Spleen (tissue), 11 donors: Measurements from ENCODE around the gene GCNA. TPM values are rescaled to one million over a fixed set of nuclear protein-coding genes. Genes with fewer than 3 reads are reported as not detected.
"Not testable (repeated sequence)": the region's sequence is repeated elsewhere in the genome, so short reads cannot be mapped to it uniquely, and the experiment has no call there.

Source experiments
- DNase-seq: peaks from one replicate; pipeline ENCODE4 v3.0.0-alpha.2; 2020
- H3K27ac ChIP-seq, 8 donors: fragments of 200-600 bp; sonication (generic) in 7 of 8; 1 replicate in 4 of 8; 2 replicates in 4 of 8; pipeline versions ENCODE4 v1.5.0 to v1.8.0; 2016 to 2021; ENCODE audit warnings: inconsistent platforms in 4 of 8, mild to moderate bottlenecking in 4 of 8, moderate library complexity in 1 of 8
- H3K27me3 ChIP-seq, 7 donors: fragments of 200-600 bp; sonication (generic) in 6 of 7; replicated peaks in 1 of 7; 1 replicate in 4 of 7; 2 replicates in 3 of 7; pipeline versions ENCODE4 v1.5.0 to v1.8.0; 2016 to 2021; ENCODE audit warnings: inconsistent platforms in 3 of 7, mild to moderate bottlenecking in 1 of 7
- H3K36me3 ChIP-seq, 6 donors: fragments of 200-600 bp; sonication (generic) in 5 of 6; 1 replicate in 4 of 6; 2 replicates in 2 of 6; pipeline versions ENCODE4 v1.5.0 to v1.8.0; 2016 to 2021; ENCODE audit warnings: inconsistent platforms in 2 of 6
- H3K4me1 ChIP-seq, 6 donors: fragments of 200-600 bp; sonication (generic) in 5 of 6; 1 replicate in 3 of 6; 2 replicates in 3 of 6; pipeline versions ENCODE4 v1.5.0 to v1.8.0; 2016 to 2021; ENCODE audit warnings: inconsistent platforms in 3 of 6
- H3K4me3 ChIP-seq, 8 donors: fragments of 200-600 bp; sonication (generic) in 7 of 8; 1 replicate in 4 of 8; 2 replicates in 4 of 8; pipeline versions ENCODE4 v1.5.0 to v1.8.0; 2016 to 2021; ENCODE audit warnings: inconsistent platforms in 4 of 8, mild to moderate bottlenecking in 4 of 8, moderate library complexity in 2 of 8
- H3K9me3 ChIP-seq, 8 donors: fragments of 200-600 bp; sonication (generic) in 7 of 8; 1 replicate in 4 of 8; 2 replicates in 4 of 8; pipeline versions ENCODE4 v1.5.0 to v1.8.0; 2016 to 2021; ENCODE audit warnings: inconsistent platforms in 4 of 8
- CTCF ChIP-seq, 11 experiments: fragments of 200-600 bp in 7 of 11; fragments of 450-650 bp in 4 of 11; sonication (generic) in 4 of 11; IDR thresholded peaks in 8 of 11; conservative IDR thresholded peaks in 3 of 11; 1 replicate in 7 of 11; 2 replicates in 4 of 11; pipeline versions ENCODE4 v1.4.0 to v1.8.0; 2016 to 2021; ENCODE audit warnings: antibody characterized with exemption in 11 of 11, inconsistent platforms in 4 of 11, mild to moderate bottlenecking in 1 of 11
- POLR2A ChIP-seq, 3 donors: fragments of 450-650 bp; IDR thresholded peaks; one replicate each; pipeline ENCODE4 v1.5.1; 2017; ENCODE audit warnings: antibody characterized with exemption in 3 of 3, mild to moderate bottlenecking in 1 of 3
- POLR2AphosphoS5 ChIP-seq, 3 donors: sonication (generic); formaldehyde crosslinking; IDR thresholded peaks; one replicate each; pipeline ENCODE4 v1.5.1; 2017; ENCODE audit warnings: antibody characterized with exemption in 3 of 3
- WGBS, 5 donors: extraction: QIAGEN DNeasy Blood & Tissue Kit in 3 of 5; methylation state at CpG; one replicate each; pipeline versions ENCODE4 v1.1.5 to v1.1.7; 2013 to 2018; 5-methylcytosine and 5-hydroxymethylcytosine counted together
- intact Hi-C: fragments of 100-400 bp; cut with DNase I; formaldehyde crosslinking; loops from one replicate; pipeline ENCODE4 v1.15.0; 2023; ENCODE audit warnings: low total_unique reads
- polyA plus RNA-seq, 3 donors: library from polyadenylated mRNA; stranded (reverse); fragments of 200-250 nt; gene quantifications; one replicate each; pipeline ENCODE4 v1.2.1, GENCODE V29; 2013
- total RNA-seq, 7 donors: library from RNA; depleted of rRNA in 3 of 7; stranded (reverse); fragments of >200 nt in 3 of 7; fragmentation: NEBNext Ultra II Directional in 4 of 7; extraction: Animal tissue kit (Norgen Biotek cat#: 25700) in 4 of 7; gene quantifications; one replicate each; pipeline versions ENCODE4 v1.1.0 to v1.2.1, GENCODE V29; 2016 to 2021
- donor health status: healthy with polysubstance abuse.
- donor health status: DM: no; HTN: no; CAD: no; lungs with moderate emphysema.
- donor health status: DM: no; HTN: no; CAD: no.
- donor health status: Bipolar disorder and iron deficiency.
- donor health status: healthy.
- donor health status: DM: no; HTN: no; CAD: no.
- donor health status: DM: yes; HTN: yes; CAD: no.

Gene GCNA
- total and polyA plus RNA-seq, 10 donors, result 1.8 to 12.8 (median 3.8) TPM

DNA sequence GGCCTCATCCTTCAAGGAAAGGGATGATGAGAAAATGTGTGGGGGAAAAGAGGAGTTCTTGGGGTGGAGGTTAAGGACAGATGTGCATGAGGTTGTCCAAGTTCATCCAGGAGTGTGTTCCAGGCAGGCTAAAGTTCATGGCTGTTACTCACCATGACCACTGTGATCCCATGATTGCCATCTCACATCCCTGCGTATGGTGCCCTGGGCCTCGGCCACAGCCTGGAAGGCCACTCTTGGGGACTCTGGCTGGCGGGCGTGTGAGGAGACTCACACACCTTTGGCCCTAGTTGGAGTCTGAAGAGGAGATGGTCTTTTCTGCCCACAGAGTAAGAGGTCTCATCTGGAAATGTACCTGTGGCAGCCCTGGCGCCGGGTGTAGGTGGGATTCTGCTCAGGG, 81.7 kb downstream of the GCNA start:
- 82 to 94% (median 93%) methylated on average over 2 to 6 of the region's 6 CpGs; no CpG with 5 or more reads in 1 of the 5 donors for WGBS, 5 donors
- no peak overlapping the region for H3K27ac ChIP-seq
- H3K36me3 ChIP-seq, result no peaks in the 10 kb centered on the region
- peaks cover 0 to 5% (median 0%) of the 10 kb centered on the region in 6 donors for H3K4me1 ChIP-seq
- TF ChIP-seq POLR2AphosphoS5 (IDR thresholded peaks at IDR 0.05) (no peak), POLR2A (IDR thresholded peaks at IDR 0.05) (no peak), CTCF (IDR thresholded peaks at IDR 0.05 in 8 of 11, conservative IDR thresholded peaks at IDR 0.05 in 3 of 11) (no peak)
- H3K27me3 ChIP-seq, result peaks cover 0 to 2% (median 0%) of the 10 kb centered on the region in 7 donors
- H3K9me3 ChIP-seq, result no peaks in the 10 kb centered on the region
- intact Hi-C loops, result no loop called here
- DNase-seq, result no peak
- no peak overlapping the region for H3K4me3 ChIP-seq

DNA sequence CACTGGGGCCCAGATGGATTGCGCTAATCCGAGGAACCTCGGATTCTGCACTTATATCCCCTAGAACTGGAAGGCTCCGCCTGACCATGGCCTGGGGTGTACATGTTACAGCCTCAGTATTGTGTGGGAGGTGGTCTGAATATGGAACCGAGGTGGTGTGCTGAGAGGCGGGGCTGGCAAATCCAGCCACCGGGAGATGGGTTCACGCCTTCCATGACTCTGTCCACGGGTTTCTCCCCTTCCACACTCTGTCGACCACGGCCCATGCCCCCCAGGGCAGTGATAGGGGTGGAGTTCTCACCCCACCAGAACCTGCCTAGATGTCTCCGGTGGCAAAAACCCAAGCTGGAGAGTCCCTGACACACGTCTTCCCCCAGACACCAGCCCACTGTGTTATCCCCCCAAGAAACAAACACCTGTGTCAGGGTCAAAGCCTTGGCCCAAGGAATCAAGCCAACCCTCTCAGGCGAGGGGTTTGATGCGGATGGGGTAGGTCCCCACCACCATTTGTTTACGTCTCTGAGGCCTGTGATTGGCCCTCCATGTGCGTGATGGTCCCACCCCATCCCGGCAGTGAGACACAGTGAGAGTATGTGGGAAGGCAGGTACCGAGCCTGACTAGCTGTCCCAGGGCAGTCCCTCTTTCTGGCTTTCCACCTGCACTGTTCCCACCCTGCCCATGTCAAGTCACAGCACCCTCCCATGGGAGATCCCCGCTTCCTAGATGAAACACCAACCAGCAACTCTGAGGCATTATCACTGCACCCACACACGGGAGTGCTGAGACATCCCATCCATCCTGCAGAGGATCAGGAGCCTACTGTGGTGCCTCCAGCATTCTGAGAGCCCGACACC, 82.6 kb downstream of the GCNA start:
- Histone ChIP-seq H3K9me3 (no peaks in the 10 kb centered on the region), H3K27me3 (peaks cover 0 to 2% (median 0%) of the 10 kb centered on the region in 7 donors), H3K36me3 (no peaks in the 10 kb centered on the region), H3K4me1 (peaks cover 0 to 5% (median 0%) of the 10 kb centered on the region in 6 donors), H3K27ac (no peak overlapping the region), H3K4me3 (no peak overlapping the region)
- TF ChIP-seq POLR2A (IDR thresholded peaks at IDR 0.05), result no peak
- DNase-seq, result no peak
- intact Hi-C loops, result no loop called here
- whole genome bisulfite sequencing, 5 donors, result 77 to 94% (median 83%) methylated on average over 15 to 22 of the region's 22 CpGs

GRCh38 chrX:71661919-71662318, 83.7 kb downstream of the GCNA start:
- H3K27ac ChIP-seq, result no peak overlapping the region
- H3K9me3 ChIP-seq, result no peaks in the 10 kb centered on the region
- H3K27me3 ChIP-seq, result peaks cover 0 to 2% (median 0%) of the 10 kb centered on the region in 7 donors
- DNase-seq, result no peak
- peaks cover 0 to 5% (median 0%) of the 10 kb centered on the region in 6 donors for H3K4me1 ChIP-seq
- TF ChIP-seq POLR2A (IDR thresholded peaks at IDR 0.05), result no peak
- no peak for TF ChIP-seq CTCF (IDR thresholded peaks at IDR 0.05 in 8 of 11, conservative IDR thresholded peaks at IDR 0.05 in 3 of 11)
- TF ChIP-seq POLR2AphosphoS5 (IDR thresholded peaks at IDR 0.05), result no peak
- H3K36me3 ChIP-seq, result no peaks in the 10 kb centered on the region
- no peak overlapping the region for H3K4me3 ChIP-seq
- 75 to 91% (median 89%) methylated on average over 6 to 12 of the region's 12 CpGs for whole genome bisulfite sequencing, 5 donors
- intact Hi-C loops, result no loop called here

GRCh38 chrX:71662654-71663053, 84.4 kb downstream of the GCNA start:
- H3K4me3 ChIP-seq, H3K27me3 ChIP-seq, H3K27ac ChIP-seq, H3K4me1 ChIP-seq, intact Hi-C loops, DNase-seq, H3K9me3 ChIP-seq, H3K36me3 ChIP-seq: not testable (repeated sequence)
- WGBS, 5 donors, result 0 to 55% (median 20%) methylated on average over 1 to 11 of the region's 11 CpGs

Other genes starting within 250 kb of the GCNA start
- 10 to 100 TPM; 55.7 to 84.3 (median 70.4) TPM for gene TAF1, start 212.1 kb upstream of the GCNA start, total RNA-seq
- gene TAF1, start 212.1 kb upstream of the GCNA start, polyA plus RNA-seq, result 10 to 100 TPM in 1 of 3 donors, 1 to 10 TPM in 2; 7.0 to 14.2 (median 8.1) TPM
- 100 to 1,000 TPM; 216 to 393 (median 242) TPM for gene OGT, start 45.3 kb upstream of the GCNA start, total RNA-seq
- gene OGT, start 45.3 kb upstream of the GCNA start, polyA plus RNA-seq, result 100 to 1,000 TPM in 1 of 3 donors, 10 to 100 TPM in 2; 76.8 to 101 (median 87.3) TPM
- gene CXCR3, start 40.1 kb downstream of the GCNA start, total RNA-seq, result 1 to 10 TPM; 5.6 to 9.4 (median 8.5) TPM
- 10 to 100 TPM in 1 of 3 donors, 1 to 10 TPM in 2; 4.4 to 13.9 (median 6.4) TPM for gene CXCR3, start 40.1 kb downstream of the GCNA start, polyA plus RNA-seq
- not detected for gene CXorf49, start 139.8 kb downstream of the GCNA start, total RNA-seq
- not detected for gene CXorf49, start 139.8 kb downstream of the GCNA start, polyA plus RNA-seq
- not detected for gene CXorf49B, start 184.9 kb downstream of the GCNA start, total RNA-seq
- gene CXorf49B, start 184.9 kb downstream of the GCNA start, polyA plus RNA-seq, result not detected